GM21381 (cell line): ENCODE data around the gene MGAT5B.
"Not testable (repeated sequence)": the region's sequence is repeated elsewhere in the genome, so short reads cannot be mapped to it uniquely, and the experiment has no call there.

Experiments
- ATAC-seq: cut with Tn5 transposase; IDR thresholded peaks from one replicate; pipeline ENCODE4 v1.9.1; 2021; ENCODE audit warnings: mild to moderate bottlenecking, moderate library complexity; ENCODE audit not compliant: unreplicated experiment

MGAT5B gene

DNA sequence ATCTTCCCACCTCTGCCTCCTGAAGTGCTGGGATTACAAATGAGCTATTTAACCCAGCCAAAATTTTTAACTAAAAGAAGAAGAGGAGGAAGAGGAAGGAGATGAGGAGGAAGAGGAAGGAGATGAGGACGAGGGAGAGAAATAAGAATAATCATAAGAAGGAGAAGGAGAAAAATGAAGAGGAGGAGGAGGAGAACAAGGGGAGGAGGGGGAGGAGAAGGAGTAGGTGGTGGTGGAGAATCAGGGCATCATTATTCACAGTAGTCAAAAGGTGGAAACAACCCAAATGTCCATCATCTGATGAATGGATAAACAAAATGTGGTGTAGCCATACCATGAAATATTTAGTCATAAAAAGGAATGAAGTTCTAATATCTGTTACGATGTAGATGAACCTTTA is 21.2 kb upstream of the MGAT5B start:
- ATAC-seq, result no peak

DNA sequence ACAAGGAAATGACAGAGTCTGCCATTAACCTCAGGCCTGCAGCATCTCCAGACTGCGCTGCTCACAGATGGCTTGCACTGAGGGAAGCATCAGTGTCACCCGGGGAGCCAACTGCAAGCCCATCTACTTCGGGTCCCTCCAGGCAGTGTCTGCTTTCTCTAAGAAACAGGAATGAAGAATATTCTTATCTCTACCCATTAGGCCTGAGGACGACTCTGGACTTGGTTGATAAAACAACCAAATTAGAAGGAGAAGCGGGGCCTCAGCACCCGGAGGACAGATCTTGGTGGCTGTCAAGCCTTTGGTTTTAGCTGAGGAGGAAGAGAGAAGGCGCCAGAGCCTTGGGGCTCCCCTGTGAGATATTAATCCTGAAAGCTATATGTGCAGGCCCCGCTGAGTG is 19.5 kb upstream of the MGAT5B start:
- ATAC-seq, result no peak

DNA sequence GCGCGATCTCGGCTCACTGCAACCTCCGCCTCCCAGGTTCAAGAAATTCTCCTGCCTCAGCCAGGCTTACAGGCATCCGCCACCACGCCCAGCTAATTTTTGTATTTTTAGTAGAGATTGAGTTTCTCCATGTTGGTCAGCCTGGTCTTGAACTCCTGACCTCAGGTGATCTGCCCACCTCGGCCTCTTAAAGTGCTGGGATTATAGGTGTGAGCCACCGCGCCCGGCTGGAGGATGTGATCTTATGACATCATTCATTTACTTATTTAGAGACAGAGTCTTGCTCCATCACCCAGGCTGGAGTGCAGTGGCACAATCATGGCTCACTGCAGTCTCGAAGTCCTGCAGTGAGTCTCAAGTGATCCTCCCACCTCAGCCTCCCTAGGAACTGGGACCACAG is 19.0 kb upstream of the MGAT5B start:
- not testable (repeated sequence) for ATAC-seq

DNA sequence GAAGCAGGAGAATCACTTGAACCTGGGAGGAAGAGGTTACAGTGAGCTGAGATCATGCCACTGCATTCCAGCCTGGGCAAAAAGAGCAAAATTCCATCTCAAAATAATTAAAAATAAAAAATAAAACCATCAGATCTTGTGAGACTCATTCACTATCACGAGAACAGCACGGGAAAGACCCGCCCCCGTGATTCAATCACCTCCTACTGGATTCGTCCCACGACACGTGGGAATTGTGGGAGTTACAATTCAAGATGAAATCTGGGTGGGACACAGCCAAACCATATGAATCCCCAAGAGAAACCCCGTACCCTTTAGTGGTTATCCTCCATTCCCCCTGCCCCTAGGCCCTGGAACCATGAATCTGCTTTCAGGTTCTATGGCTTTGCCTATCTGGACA is 15.4 kb upstream of the MGAT5B start:
- ATAC-seq, result no peak

DNA sequence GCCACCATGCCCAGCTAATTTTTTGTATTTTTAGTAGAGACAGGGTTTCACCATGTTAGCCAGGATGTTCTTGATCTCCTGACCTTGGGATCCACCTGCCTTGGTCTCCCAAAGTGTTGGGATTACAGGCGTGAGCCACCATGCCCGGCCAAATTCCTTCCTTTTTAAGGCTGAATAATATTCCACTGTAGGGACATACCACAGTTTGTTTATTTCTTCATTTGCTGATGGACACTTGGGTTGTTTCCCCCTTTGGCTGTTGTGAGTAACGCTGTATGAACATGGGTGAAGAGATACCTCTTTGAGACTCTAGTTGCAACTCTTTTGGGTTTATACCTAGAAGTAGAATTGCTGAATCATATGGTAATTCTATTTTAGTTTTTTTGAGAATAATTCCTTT is 13.1 kb upstream of the MGAT5B start:
- ATAC-seq, result no peak

DNA sequence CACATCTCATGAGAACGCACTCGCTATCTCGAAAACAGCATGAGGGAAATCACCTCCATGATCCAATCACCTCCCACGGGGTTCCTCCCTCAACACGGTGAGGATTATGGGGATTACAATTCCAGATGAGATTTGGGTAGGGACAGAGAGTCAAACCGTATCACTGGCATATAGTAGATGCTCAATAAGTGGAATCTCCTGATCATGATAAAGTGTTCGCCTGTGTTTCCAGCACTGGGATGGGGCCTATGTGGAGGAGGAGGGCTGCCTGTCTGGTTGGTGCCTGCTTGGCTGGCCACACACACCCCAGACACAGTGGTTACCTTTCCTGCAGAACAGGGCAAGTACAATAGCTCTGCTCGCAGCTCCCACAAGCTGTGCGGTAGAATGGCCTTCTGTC is 6.1 kb upstream of the MGAT5B start:
- ATAC-seq, result no peak

DNA sequence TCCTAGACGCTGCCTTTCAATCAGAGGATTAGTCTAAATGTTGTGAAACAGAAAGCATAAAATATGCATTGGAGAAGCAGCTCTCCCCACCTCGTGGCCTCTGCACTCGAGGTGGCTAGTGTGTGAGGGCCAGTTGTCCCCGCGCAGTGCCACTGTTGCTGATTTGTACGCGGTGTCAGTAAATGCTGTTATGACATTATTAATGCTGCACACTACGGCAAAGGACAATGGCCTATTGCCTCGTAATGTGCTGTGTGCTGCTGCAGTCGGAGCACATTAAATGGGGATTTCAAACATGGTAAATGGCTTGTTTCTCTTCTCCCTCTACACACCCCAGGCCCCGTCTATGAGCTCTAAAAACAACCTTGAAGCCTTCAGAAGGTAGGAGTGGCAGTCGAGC is 5.7 kb upstream of the MGAT5B start:
- no peak for ATAC-seq

DNA sequence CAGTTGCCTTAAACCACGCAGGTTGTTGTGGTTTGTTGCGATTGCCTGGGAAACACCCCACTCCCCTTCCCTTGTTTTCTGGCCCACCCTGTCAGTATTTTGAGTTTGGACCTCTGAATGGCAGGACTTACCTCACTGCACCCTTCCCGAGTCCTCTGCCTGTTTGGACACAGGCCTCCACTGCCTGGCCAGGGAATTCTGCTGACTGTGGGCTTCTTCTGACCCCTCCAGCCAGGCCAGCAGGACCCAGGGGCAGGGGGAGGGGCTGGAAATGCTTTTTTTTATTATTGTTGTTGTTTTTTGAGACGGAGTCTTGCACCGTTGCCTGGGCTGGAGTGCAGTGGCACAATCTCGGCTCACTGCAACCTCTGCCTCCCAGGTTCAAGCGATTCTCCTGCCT is 4.2 kb upstream of the MGAT5B start:
- no peak for ATAC-seq

DNA sequence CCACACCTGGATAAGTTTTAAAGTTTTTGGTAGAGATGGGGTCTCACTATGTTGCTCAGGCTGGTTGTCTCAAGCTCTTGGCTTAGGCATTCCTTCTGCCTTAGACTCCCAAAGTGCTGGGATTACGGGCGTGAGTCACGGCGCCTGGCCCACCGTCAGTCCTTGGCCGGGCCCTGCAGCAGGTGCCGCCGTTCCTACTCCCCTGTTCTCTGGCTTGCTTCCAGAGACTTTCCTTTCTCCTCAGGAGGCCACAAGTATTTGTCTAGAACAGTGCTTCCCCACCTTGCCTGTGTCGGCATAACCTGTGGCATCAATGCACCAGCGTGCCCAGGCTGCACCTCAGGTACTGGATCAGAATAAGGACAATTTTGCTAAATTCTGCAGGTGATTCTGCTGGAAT is 3.0 kb upstream of the MGAT5B start:
- ATAC-seq, result no peak

DNA sequence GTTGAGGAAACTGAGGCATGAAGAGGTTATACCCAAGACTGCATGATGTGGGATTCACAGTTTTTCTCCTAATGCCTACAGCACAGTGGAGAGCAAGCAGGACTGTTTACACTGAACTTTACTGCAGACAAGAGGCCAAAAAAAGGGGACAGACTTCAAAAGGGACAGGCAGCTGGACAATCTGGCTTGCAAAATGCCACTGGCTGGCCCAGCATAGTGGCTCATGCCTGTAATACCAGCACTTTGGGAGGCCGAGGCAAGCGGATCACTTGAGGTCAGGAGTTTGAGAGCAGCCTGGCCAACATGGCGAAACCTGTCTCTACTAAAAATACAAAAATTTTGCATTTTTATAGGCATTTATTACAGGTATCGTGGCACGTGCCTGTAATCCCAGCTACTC is 2.0 kb upstream of the MGAT5B start:
- ATAC-seq, result no peak

DNA sequence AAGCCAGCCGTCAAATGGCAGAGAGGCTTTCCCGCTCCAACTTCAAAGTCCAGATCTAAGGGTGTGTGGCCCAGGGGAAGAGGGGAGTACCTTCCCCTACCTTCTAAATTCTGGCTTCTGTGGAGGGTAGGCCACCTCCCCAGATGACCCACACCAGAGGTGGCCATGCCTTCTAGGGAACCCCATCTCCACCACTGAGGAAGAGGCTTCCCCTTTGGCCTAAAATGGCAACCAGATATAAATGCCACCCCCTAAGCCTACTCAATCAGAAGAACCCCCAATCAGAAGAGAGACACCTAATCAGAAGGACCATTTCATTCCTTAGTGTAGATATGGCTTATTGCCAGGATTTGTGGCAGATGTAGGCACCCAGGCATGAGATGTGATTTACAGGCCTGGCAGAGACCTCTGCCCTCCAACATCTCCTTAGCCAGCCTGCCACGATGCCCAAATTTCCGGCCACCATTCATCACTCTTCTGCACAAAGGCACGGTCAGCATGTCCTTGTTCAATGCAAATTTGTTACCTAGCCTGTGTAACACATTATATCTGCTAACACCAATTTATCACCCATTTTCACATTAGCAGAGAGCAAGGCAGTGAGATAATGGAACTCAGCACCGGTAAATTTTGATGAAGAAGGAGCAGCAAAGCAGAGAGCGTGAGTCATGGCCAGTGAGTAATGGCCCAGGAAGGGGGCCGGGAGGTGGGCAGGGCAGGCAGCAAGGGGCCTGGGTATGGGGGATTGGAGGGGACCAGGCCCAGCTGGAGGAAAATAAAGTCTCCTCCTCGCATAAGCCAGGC is 1.2 kb upstream of the MGAT5B start:
- ATAC-seq, result no peak

DNA sequence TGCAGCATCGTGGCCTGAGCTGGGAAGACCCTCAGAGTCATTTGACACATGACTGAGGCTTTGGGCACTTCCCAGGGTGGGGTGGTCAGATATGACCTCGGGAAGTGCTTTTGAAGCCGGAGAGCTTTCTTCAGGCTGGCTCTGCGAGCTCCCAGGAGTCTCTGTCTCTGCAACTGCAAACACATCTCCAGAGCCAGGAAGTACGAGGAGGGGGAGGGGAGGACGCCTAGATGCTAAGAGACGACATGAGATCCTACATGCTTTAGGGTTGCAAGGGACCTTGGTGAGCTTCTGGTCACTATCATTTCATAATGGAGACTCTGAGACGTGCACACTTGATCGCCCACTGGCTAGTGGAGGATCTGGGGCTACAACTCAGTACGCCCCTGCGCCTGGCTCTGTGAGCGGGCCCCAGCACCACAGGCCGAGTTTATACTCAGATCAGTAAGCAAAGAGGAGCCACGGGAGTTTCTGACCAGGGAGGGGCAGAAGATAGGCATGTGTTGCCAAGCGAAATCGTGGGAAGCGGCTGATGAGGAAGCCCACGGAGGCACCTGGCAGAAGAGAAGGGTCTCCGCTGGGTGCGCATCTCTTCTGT is 527 bp upstream of the MGAT5B start:
- ATAC-seq, result no peak

DNA sequence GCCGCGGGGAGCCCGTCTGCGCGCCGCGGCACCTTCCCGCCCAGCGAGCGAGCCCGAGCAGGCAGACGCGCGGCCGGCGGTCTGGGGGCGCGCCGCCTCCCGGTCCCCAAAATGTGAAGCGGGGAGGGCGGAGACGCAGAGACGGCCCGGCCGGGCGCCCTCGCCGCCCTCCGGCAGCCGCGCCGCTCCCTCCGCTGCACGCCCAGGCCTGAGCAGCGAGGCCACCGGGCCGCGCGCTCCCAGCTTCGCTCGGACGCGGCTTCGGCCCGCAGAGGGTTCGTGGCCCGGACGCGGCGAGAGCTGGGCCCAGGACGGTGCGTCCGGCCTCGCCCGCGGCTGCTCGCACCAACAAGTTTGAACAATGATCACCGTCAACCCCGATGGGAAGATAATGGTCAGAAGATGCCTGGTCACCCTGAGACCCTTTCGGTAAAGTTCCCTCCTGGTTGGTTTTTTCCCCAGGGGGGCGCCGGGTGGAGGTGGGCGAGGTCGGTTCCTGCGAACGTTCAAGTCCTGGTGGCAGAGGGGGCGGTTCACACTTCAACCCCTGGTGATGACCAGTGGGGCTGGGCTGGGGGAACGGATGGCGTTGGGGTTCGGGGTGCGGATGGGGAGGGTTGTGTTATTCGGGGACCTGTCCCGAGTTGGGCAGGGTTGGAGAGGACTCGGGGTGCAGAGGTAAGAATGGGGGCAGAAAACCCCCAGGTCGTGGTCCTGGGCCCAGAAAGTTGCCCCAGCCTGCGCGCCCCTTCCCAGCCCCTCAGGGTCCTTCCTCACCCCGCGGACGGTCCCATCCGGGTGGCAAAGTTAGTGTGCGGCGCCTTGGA is 678 bp downstream of the MGAT5B start:
- ATAC-seq, result no peak

DNA sequence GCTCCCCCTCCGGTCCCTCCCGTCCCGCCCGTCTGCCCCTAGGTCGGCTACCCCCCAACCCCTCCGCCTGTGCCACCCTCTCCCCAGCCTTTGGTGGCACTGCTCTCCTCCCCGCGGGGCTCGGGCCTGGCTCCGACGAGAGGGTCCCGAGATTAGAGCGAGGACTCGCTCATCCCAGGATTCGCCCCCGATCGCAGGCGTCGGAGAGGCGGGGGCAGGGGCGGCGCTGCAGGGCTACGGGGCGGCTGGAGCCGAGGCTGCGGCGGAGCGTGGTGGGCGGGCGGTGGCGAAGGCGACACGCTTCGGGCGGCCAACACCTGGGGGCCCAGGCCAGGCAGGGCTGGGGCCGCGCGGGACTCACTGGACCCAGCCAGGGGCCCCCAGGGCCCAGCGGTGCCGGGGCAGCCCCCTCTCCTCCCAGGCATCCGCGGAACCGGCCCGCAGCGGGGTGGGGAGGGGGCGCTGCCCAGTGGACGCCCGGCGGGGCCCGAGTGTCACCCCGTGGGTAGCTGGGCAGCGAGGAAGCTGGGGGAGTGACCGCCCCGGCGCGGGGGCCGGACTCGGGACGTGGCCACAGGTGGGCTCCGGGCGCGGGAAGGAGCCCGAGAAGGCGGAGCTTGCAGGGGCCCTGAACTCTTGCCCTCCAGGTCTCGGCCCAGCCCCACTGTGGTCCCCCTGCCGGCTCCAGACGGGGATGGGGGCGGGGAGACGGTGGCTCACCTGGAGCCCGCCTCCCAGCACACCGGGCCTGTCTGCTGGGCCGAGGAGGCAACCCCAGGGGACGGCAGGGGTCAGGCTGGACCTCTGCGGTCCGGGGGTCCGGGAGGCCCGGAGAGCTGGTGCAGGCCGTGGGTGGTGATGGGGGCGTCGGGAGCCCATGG is 1.5 kb downstream of the MGAT5B start:
- no peak for ATAC-seq

DNA sequence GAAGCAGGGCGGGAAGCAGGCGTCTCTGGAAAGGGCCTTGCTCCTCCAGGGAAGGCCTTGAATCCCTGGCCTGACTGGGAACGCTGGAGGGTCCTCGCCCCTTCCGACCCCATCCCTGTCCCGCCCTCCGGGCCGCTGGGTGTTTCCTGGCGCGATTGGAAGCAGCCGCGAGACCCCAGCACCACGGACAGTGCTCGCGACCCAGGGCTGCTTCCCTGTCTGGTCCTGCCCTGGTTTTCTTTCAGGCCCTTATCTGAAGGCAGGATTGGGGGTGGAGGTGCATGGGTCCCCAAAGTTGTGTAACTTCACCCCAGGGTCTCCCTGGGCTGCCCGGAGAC is 2.1 kb downstream of the MGAT5B start:
- no peak for ATAC-seq

DNA sequence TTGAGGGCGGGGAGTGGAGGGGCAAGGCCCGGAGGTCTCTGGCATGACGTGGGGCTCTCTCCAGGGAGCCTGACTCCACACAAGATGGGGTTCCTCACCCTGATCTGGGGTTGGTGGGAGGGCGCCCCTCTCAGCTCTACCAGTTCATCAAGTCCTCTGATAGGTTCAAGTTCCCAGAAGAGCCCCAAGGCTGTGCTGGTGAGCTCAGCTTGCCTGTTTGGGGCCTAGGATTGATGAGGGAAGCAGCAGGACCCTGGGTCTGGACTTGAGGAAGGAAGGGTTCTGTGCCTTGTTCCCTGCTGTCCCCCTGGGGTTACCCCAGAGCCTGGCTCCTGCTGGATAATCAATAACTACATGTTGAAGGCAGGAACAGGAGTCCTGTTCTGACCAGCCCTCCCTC is 3.5 kb downstream of the MGAT5B start:
- ATAC-seq, result no peak

DNA sequence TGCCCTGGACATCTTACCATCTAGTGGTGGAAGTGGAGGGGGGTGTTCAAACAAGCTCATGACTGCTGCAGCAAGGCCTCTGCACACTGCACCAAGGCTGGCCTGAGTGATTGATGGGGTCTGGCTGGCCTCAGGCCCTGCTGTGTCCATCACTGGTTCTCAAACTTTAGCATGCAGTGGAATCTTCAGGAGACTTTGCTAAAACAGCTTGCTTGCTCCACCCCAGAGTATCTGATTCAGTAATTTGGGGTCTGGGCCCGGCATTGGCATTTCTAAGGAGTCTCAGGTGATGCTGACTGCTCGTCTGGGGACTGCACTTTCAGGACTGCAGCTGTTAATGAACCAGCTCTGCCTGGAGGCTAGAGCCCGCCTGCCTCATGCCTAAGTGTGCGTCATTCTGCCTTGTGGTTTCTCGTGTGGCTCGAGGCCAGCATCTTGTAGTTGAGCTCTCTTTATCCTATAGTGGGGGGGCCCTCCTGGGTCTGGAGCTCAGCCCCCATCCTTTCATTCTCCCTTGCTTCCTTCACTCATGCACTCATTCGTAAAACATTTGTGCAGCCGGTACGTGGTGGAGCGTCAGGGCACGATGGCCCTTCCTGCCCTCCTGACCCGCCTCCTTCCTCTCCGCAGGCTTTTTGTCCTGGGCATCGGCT is 4.1 kb downstream of the MGAT5B start:
- ATAC-seq, result no peak

DNA sequence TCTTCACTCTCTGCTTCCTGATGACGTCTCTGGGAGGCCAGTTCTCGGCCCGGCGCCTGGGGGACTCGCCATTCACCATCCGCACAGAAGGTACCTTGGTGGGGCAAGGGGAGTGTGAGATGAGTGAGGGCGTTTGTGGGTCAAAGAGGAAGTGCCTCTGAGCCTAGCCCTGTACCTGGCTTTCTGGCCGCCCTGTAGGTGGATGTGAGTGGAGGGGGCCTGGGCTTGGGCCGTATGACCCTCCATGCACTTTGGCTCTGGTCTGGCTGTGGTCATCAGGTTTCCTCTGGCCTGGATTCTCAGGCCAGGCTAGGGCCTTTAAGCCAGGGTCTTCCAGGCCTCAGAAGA is 4.6 kb downstream of the MGAT5B start:
- ATAC-seq, result no peak

DNA sequence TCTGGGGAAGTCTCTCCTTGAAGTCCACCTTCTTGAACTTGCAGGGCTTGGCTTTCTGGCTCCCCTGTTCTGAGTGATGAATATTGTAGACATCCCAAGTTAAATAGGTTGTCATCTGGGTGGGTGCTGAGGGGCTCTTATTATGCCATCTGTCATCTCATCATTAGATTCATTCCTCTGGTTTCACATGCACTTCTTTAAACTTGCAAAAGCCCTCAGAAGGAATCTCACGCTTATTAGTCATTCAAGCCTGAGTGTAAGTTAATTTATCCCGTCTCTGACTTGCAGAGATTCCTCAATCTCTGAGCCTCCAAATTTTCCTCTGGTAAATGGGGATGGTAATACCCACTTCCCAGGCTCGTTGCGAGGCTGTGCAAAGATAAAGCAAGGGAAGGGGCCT is 5.7 kb downstream of the MGAT5B start:
- no peak for ATAC-seq

DNA sequence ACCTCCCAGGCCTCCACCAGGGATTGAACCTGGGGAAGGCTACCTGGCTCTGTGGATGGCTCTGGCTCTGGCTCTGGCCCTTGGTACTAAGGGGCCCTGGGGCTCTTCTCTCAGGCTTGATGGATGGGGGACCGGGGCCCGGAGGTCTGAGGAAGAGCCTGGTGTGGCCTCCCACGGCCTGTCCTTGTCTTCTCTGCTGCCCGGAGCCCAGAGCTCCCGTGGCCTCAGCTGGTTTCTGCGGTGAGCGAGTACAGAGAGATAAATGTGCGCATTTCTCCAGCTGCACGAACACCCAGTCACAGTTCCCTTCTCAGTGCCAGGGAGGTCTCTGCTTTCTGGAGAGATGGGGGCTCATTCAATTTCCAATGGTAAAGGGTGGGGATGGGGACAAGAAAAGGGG is 9.2 kb downstream of the MGAT5B start:
- no peak for ATAC-seq

DNA sequence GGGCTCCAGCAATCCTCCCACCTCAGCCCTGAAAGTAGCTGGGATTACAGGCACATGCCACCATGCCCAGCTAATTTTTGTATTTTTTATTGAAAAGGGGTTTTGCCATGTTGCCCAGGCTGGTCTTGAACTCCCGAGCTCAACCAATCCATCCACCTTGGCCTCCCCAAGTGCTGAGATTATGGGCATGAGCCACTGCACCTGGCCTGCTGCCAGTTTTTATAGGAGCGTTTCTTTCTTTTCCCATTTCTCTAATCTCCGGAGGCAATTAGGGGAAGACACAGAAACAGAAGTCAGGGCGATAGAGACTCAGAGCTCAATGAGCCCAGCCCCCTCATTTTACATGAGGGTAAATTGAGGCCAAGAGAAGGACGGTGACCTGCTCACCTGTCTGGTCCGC is 10.4 kb downstream of the MGAT5B start:
- no peak for ATAC-seq
